Mammary epithelial cell (primary cell): ENCODE data around the gene CMSS1.

Source experiments
- EZH2 ChIP-seq: IDR thresholded peaks from 2 replicates; pipeline ENCODE4 v1.6.1; 2012; ENCODE audit warnings: low read length, inconsistent platforms, borderline replicate concordance
- TF ChIP-seq, protein P1 (sequence below), 2 donors: IDR thresholded peaks in 1 of 2; conservative IDR thresholded peaks in 1 of 2; 2 replicates each; pipeline ENCODE4 v1.5.1; 2011 to 2012; ENCODE audit warnings: inconsistent platforms in 2 of 2, low read length in 2 of 2, mild to moderate bottlenecking in 2 of 2, control low read depth in 1 of 2, low read depth in 1 of 2; ENCODE audit not compliant: insufficient read depth in 1 of 2; ENCODE audit errors: extremely low read depth in 1 of 2

DNA sequence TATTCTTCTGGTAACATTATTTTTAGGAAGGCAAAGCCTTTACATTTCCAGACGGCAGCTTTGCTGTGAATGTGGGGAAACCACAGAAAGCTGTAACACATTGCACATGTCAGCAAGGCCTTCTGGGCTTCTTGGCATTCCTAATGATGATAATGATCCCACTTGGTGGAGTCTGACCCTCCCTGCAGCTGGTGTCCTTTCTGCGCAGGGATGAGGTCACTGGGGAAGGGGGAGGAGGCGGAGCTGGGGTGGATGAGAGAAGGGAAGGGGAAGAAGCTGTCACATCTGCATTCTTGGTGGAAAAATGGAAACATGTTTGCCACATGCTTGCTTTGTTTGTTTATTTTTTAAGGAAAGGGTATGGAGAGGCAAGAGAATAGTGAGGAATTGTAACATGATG is 228.0 kb downstream of the CMSS1 start:
- TF ChIP-seq, protein P1, sequence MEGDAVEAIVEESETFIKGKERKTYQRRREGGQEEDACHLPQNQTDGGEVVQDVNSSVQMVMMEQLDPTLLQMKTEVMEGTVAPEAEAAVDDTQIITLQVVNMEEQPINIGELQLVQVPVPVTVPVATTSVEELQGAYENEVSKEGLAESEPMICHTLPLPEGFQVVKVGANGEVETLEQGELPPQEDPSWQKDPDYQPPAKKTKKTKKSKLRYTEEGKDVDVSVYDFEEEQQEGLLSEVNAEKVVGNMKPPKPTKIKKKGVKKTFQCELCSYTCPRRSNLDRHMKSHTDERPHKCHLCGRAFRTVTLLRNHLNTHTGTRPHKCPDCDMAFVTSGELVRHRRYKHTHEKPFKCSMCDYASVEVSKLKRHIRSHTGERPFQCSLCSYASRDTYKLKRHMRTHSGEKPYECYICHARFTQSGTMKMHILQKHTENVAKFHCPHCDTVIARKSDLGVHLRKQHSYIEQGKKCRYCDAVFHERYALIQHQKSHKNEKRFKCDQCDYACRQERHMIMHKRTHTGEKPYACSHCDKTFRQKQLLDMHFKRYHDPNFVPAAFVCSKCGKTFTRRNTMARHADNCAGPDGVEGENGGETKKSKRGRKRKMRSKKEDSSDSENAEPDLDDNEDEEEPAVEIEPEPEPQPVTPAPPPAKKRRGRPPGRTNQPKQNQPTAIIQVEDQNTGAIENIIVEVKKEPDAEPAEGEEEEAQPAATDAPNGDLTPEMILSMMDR (conservative IDR thresholded peaks at IDR 0.05 in 1 of 2, IDR thresholded peaks at IDR 0.05 in 1 of 2; ENCODE audit: extremely low read depth in 1 of 2, insufficient read depth in 1 of 2, low read depth in 1 of 2, low read length in 2 of 2) = no peak
- TF ChIP-seq EZH2 = no peak
